ENCODE results near the gene ULK3.

ULK3 gene

GRCh38 chr15:74839526-74840395, 3.2 kb downstream of the ULK3 start:
- DNase-seq = no peak

- DNase-seq = no peak
These were observed 4.0 kb downstream of the ULK3 start for GRCh38 chr15:74838746-74839525.

- DNase-seq = no peak
These were observed 4.8 kb downstream of the ULK3 start for GRCh38 chr15:74838137-74838516.

GRCh38 chr15:74837482-74838136, 5.3 kb downstream of the ULK3 start:
- DNase-seq = no peak

GRCh38 chr15:74836846-74837245, 6.1 kb downstream of the ULK3 start:
- DNase-seq = no peak

DNA sequence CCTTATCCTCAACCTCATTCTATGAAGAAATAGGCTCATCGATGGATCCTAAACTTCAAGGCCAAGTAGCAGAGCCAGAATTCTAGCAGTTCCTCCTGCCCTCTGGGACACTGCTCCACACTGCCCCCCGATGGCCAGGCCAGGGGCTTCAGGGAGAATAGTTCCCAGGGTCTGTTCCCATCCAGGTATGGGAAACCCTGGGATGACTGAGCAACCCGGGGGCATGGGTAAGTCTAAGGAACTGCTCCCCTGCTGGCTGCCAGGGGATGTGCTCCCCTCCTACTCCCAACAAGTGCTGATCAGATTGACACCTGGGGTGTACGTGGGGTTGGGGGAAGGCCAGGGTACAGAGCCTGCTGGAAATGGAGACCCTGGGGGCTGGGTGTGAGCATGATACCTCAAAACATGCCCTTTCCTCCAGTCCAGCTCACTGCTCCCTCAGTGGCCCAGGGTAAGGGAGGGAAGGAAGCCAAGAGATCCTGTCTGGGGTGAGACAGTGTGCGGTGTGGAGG, 7.6 kb downstream of the ULK3 start:
- DNase-seq = peak in 1 of 2 experiments; percentile 30

GRCh38 chr15:74833376-74834107, 9.4 kb downstream of the ULK3 start:
- no peak for DNase-seq

DNA sequence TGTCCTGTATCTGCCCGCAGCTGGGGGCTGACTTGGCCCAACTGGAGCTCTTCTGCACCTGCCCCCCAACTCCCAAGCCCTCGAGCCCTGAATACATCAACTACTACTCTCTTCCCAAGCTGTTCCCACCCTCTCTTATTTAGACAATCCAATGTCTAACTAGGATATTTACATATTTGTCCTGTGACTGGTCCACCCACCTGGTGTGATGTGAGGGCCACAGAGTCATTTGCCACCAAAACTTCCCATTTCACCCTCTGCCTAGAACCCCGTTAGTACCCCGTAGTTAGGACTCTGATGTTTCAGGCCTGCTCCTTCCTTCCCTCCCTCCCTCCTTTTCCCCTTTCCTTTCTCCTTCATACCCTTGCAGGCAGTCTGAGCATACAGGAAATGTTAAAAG, 10.1 kb downstream of the ULK3 start:
- no peak for DNase-seq

DNA sequence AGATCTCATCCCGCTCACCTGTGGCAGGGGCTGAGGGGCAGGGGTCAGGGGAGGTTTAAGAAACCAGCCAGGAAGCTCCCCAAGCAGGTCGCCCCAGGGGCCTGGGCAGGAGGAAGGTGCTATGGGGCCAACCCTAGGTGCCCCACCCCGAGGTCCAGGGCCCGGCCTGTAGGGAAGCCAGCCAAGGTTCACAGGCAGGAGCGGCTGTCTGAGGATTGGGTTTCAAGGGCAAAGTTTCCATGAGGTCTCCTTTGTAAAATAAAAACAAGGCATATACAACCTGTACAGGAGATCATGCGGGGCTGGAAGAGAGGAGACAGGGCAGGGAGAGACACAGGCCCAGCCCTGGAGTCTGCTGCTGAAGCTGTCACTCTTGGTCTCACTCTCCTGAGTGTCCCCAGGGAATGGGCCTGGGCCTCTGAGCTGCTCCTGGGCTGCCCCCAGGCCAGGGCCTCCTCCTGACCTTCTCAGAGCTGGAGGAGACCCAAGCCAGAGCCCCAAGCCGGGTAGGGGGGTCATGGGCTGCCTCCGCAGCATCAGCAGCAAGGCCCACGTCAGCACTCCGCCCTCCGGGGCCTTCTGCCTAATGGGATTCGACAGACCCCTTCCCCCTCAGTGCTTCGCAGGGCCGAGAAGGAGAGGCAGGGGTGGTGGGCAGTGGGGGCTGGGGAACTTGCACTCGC, 11.0 kb downstream of the ULK3 start:
- DNase-seq = no peak

- peak in 1 of 2 experiments; percentile 29 for DNase-seq
These were observed 12.1 kb downstream of the ULK3 start for GRCh38 chr15:74830868-74831267.

GRCh38 chr15:74829991-74830390, 13.0 kb downstream of the ULK3 start:
- DNase-seq = no peak

DNA sequence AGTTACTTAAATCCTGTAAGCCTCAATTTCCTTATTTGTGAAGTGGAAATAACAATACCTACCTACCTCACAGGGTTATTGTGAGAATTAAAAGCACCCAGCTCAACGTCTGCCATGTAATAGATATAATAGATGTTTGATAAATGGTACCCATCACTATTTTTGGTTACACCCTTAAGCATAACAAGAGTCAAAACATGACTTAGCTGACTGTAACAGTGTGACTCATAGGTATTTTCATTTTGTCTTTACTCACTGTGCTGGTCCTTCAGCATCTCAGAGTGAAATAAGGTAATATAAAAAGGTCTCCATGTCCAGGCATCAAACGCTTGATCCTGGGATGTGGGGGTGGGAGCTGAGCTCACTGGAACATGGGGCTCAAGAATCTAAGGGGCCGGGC, 13.5 kb downstream of the ULK3 start:
- DNase-seq = no peak

GRCh38 chr15:74828835-74829234, 14.1 kb downstream of the ULK3 start:
- DNase-seq = peak in 1 of 2 experiments; percentile 10

DNA sequence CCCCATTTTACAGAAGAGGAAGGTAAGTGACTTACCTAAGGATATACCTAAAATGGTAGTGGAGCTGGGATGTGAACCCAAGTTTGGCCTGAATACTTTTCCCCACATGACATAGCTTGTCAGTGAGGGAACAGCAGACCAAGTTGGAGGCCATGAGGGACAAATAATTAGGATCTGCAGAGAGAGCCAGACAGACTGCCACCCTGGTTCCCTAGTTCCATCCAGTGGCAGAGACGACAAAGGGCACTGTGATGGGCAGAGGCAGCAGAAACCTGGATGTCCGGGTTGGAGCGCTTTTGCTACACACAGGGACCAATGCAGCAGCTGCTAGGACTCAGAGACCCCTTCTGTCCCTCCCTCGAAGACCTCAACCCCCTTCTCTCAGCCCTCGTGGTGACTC, 15.3 kb downstream of the ULK3 start:
- DNase-seq = no peak

DNA sequence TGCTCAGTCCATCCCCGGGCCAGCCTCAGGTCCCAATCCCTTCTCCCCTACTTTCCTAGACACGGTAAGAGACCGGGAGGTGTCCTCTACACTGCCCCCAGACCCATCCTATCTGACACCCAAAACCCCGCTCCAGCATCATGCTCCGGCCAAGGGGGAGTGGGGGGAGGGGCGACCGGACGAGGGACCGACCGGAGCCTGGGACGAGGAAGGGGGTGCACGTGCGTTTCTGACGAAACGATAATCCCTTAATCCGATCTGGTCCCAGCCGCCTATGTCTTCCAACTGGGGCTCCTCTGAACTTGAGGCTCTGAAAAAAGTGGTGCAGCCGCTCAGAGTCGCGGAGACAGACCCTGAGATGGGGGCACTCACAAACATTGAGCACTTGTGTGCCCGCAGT, 16.0 kb downstream of the ULK3 start:
- DNase-seq = no peak

DNA sequence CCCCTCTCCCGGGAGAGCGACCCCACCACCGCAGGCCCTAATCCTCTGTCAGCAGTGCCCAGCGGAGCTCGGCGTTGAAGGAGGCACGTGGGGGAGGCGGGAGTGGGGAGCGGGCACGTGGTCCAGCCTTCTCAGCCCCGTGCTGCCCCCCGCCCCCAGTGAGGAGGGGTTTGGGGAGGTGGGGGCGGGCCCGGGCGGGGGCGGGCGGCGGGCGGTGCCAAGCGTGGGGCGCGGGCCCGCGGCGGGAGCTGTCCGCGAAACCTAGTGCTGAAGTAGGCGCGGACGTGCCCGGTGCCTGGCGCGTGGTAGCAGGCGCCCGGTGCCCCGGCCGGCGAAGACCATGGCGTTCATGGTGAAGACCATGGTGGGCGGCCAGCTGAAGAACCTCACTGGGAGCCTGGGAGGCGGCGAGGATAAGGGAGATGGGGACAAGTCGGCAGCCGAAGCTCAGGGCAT, 16.6 kb downstream of the ULK3 start, which contains the start of gene CPLX3:
TSS of gene CPLX3 (plus strand) at position 264 of the 456 bp plus-strand sequence. CDS start at position 341, 77 bp downstream.
- DNase-seq = no peak

DNA sequence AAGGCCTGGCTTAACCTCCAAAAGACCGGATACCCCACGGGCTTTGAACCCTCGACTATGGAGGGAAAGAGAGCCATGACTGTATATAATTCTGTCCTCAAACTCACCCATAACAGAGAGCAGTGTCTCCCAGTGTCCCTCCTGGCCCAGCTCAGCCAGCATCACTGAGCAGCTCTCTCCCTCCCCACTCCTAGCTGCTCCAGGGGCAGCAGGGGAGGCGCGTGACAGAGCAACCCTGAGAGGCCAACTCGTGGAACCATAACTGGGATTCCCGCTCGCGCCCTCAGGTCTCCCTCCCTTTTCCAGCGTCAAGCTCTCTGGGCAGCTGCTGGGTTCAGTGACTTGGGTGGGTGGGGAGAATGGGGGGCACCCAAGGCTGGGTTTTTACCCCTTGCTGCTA, 17.1 kb downstream of the ULK3 start:
- no peak for DNase-seq

DNA sequence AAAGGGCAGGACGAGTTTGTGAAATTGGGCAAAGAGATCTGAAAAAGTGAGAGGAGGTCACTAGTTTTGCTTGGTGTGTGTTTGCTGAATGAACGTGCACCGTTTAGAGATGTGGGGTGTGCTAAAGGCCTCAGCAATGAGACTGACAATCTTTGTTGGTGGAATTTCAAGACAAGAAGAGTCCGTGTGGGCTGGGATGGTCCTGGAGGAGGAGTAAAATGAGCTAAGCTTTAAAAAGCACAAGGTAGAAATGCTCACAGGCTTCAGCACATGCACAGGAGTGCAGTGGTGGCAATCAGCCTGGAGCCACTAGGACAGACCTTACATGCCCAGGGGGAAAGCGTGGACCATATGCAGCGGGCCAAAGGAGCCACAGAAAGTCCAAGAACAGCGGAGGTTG, 18.0 kb downstream of the ULK3 start:
- DNase-seq = no peak

- DNase-seq = no peak
These were observed 19.6 kb downstream of the ULK3 start for GRCh38 chr15:74823324-74823723.

DNA sequence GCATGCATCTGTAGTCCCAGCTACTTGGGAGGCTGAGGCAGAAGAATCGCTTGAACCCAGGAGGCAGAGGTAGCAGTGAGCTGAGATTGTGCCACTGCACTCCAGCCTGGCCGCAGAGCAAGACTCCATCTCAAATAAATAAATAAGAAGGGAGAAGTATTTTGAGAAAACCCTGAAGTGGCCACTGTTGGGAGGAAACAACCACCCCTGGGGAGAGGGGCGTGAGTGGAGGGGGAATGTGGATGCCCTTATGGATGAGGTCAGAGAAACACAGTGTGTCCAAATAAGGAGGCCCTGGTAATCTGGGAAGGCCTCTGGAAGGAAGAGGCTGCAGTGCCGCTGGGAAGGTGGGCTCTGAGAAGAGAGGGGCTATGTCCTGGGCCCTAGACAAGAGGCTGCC, 20.7 kb downstream of the ULK3 start:
- DNase-seq = no peak

GRCh38 chr15:74821790-74822158, 21.2 kb downstream of the ULK3 start:
- DNase-seq = no peak
